ENCODE results near the gene GABPA.
"Not testable (repeated sequence)": the region's sequence is repeated elsewhere in the genome, so short reads cannot be mapped to it uniquely, and the experiment has no call there.

Gene GABPA

GRCh38 chr21:25701529-25701928 is 33.2 kb upstream of the GABPA start:
- no peak overlapping the region for H3K4me3 ChIP-seq (ENCODE audit: low read depth, low read length)
- TF ChIP-seq CTCF (IDR thresholded peaks at IDR 0.05; ENCODE audit: borderline replicate concordance, insufficient read depth, low read depth, low read length), result no peak

GRCh38 chr21:25708467-25709065 is 26.2 kb upstream of the GABPA start:
- peak; percentile 60 for TF ChIP-seq CTCF (IDR thresholded peaks at IDR 0.05; ENCODE audit: borderline replicate concordance, insufficient read depth, low read depth, low read length)
- no peak overlapping the region for H3K4me3 ChIP-seq (ENCODE audit: low read depth, low read length)

- TF ChIP-seq CTCF (IDR thresholded peaks at IDR 0.05; ENCODE audit: borderline replicate concordance, insufficient read depth, low read depth, low read length), result no peak
Measured at GRCh38 chr21:25709684-25710265, 25.0 kb upstream of the GABPA start.

GRCh38 chr21:25710550-25710949 is 24.2 kb upstream of the GABPA start:
- H3K4me3 ChIP-seq (ENCODE audit: low read depth, low read length), result no peak overlapping the region
- no peak for TF ChIP-seq CTCF (IDR thresholded peaks at IDR 0.05; ENCODE audit: borderline replicate concordance, insufficient read depth, low read depth, low read length)

More at GRCh38 chr21:25709684-25710265, 25.0 kb upstream of the GABPA start:
- no peak overlapping the region for H3K4me3 ChIP-seq (ENCODE audit: low read depth, low read length)

GRCh38 chr21:25714066-25714465 is 20.7 kb upstream of the GABPA start:
- H3K4me3 ChIP-seq (ENCODE audit: low read depth, low read length), result not testable (repeated sequence)

GRCh38 chr21:25717491-25718147 is 17.2 kb upstream of the GABPA start:
- no peak for TF ChIP-seq CTCF (IDR thresholded peaks at IDR 0.05; ENCODE audit: borderline replicate concordance, insufficient read depth, low read depth, low read length)
- no peak overlapping the region for H3K4me3 ChIP-seq (ENCODE audit: low read depth, low read length)

- no peak for TF ChIP-seq CTCF (IDR thresholded peaks at IDR 0.05; ENCODE audit: borderline replicate concordance, insufficient read depth, low read depth, low read length)
- H3K4me3 ChIP-seq (ENCODE audit: low read depth, low read length), result no peak overlapping the region
Measured at GRCh38 chr21:25721987-25722386, 12.8 kb upstream of the GABPA start.
